Mesenchymal stem cell (in vitro differentiated cells and primary cell): ENCODE measurements around the gene MNX1.

ENCODE experiments used
- DNase-seq: peaks from one replicate; pipeline ENCODE4 v3.0.0-alpha.2; 2013
- H2AFZ ChIP-seq: one replicate; pipeline ENCODE4 v1.6.1; 2013; ENCODE audit warnings: low read depth, mild to moderate bottlenecking, control low read depth, inconsistent platforms, low read length, moderate library complexity
- H2AK5ac ChIP-seq: 2 replicates; pipeline ENCODE4 v1.6.1; 2013; ENCODE audit warnings: low read length, moderate library complexity, mild to moderate bottlenecking, inconsistent platforms; ENCODE audit not compliant: severe bottlenecking
- H2BK120ac ChIP-seq: one replicate; pipeline ENCODE4 v1.6.1; 2013; ENCODE audit warnings: low read depth, mild to moderate bottlenecking, inconsistent platforms, low read length, moderate library complexity
- H2BK12ac ChIP-seq, 2 experiments: one replicate each; pipeline ENCODE4 v1.6.1; 2013; ENCODE audit warnings: inconsistent platforms in 2 of 2, low read length in 2 of 2, mild to moderate bottlenecking in 2 of 2, moderate library complexity in 2 of 2, control low read depth in 1 of 2
- H2BK15ac ChIP-seq: one replicate; pipeline ENCODE4 v1.6.1; 2013; ENCODE audit warnings: mild to moderate bottlenecking, low read depth, inconsistent platforms; ENCODE audit not compliant: poor library complexity, severe bottlenecking
- H2BK5ac ChIP-seq: 2 replicates; pipeline ENCODE4 v1.6.1; 2013; ENCODE audit warnings: low read depth, mild to moderate bottlenecking, low read length, control low read depth, inconsistent platforms; ENCODE audit not compliant: poor library complexity, severe bottlenecking
- H3K14ac ChIP-seq, 2 experiments: one replicate each; pipeline ENCODE4 v1.6.1; 2013; ENCODE audit warnings: inconsistent platforms in 2 of 2, low read length in 2 of 2, control low read depth in 1 of 2, mild to moderate bottlenecking in 1 of 2, moderate library complexity in 1 of 2
- H3K18ac ChIP-seq, 2 experiments: one replicate each; pipeline ENCODE4 v1.6.1; 2013; ENCODE audit warnings: inconsistent platforms in 2 of 2, low read length in 2 of 2, control low read depth in 1 of 2, low read depth in 1 of 2, mild to moderate bottlenecking in 1 of 2
- H3K23ac ChIP-seq, 2 experiments: one replicate each; pipeline ENCODE4 v1.6.1; 2013; ENCODE audit warnings: inconsistent platforms in 2 of 2, low read length in 2 of 2, mild to moderate bottlenecking in 2 of 2, moderate library complexity in 2 of 2, control low read depth in 1 of 2
- H3K27ac ChIP-seq: 2 replicates; pipeline ENCODE4 v1.5.1; 2013; ENCODE audit warnings: mild to moderate bottlenecking, moderate library complexity, low read length, control low read depth, inconsistent platforms; ENCODE audit not compliant: poor library complexity, severe bottlenecking
- H3K27me3 ChIP-seq, 2 experiments: 2 replicates each; pipeline versions ENCODE4 v1.6.1 to v1.7.0; 2013; ENCODE audit warnings: low read length in 2 of 2, mild to moderate bottlenecking in 2 of 2, moderate library complexity in 2 of 2, control low read depth in 1 of 2, inconsistent platforms in 1 of 2; ENCODE audit not compliant: control insufficient read depth in 1 of 2, insufficient read depth in 1 of 2
- H3K36me3 ChIP-seq, 2 experiments: 2 replicates each; pipeline versions ENCODE4 v1.6.1 to v1.7.0; 2013; ENCODE audit warnings: low read length in 2 of 2, control low read depth in 1 of 2, inconsistent platforms in 1 of 2, low read depth in 1 of 2, mild to moderate bottlenecking in 1 of 2; ENCODE audit not compliant: insufficient read depth in 2 of 2, control insufficient read depth in 1 of 2
- H3K4ac ChIP-seq, 2 experiments: one replicate each; pipeline ENCODE4 v1.6.1; 2013; ENCODE audit warnings: inconsistent platforms in 2 of 2, low read length in 2 of 2, mild to moderate bottlenecking in 2 of 2, moderate library complexity in 2 of 2, control low read depth in 1 of 2, low read depth in 1 of 2
- H3K4me1 ChIP-seq: 2 replicates; pipeline ENCODE4 v1.6.1; 2013; ENCODE audit warnings: low read depth, low read length, control low read depth; ENCODE audit not compliant: control insufficient read depth, insufficient read depth
- H3K4me2 ChIP-seq: 2 replicates; pipeline ENCODE4 v1.6.1; 2013; ENCODE audit warnings: low read length, mild to moderate bottlenecking, inconsistent platforms; ENCODE audit not compliant: poor library complexity, severe bottlenecking
- H3K4me3 ChIP-seq, 2 experiments: 2 replicates each; pipeline versions ENCODE4 v1.5.1 to v1.7.0; 2013; ENCODE audit warnings: low read length in 2 of 2, mild to moderate bottlenecking in 2 of 2, control low read depth in 1 of 2, low read depth in 1 of 2; ENCODE audit not compliant: insufficient read depth in 1 of 2
- H3K79me1 ChIP-seq: replicated peaks from 2 replicates; pipeline ENCODE4 v1.6.1; 2013; ENCODE audit warnings: mild to moderate bottlenecking, control low read depth, low read length, inconsistent platforms; ENCODE audit not compliant: poor library complexity, severe bottlenecking
- H3K9ac ChIP-seq: 2 replicates; pipeline ENCODE4 v1.7.0; 2013; ENCODE audit warnings: mild to moderate bottlenecking, low read length, moderate library complexity
- H3K9me3 ChIP-seq: 2 replicates; pipeline ENCODE4 v1.7.0; 2013; ENCODE audit warnings: mild to moderate bottlenecking, low read length; ENCODE audit not compliant: control insufficient read depth
- H4K8ac ChIP-seq: one replicate; pipeline ENCODE4 v1.6.1; 2013; ENCODE audit warnings: inconsistent platforms, mild to moderate bottlenecking, low read length, moderate library complexity
- H4K91ac ChIP-seq: one replicate; pipeline ENCODE4 v1.6.1; 2013; ENCODE audit warnings: mild to moderate bottlenecking, low read length, inconsistent platforms
- WGBS: methylation state at CpG from one replicate; pipeline ENCODE4 v1.1.7; 2013; ENCODE audit warnings: mixed read lengths; 5-methylcytosine and 5-hydroxymethylcytosine counted together

The MNX1 gene

GRCh38 chr7:157024716-157025115 is 14.3 kb upstream of the MNX1 start:
- no peak overlapping the region for H2BK12ac ChIP-seq
- no peak overlapping the region for H3K18ac ChIP-seq
- H3K4me1 ChIP-seq: peaks cover 13% of the 10 kb centered on the region
- peaks cover 0 to 4% of the 10 kb centered on the region in 2 experiments for H3K36me3 ChIP-seq
- no peak for DNase-seq
- peaks cover 72 to 94% of the 10 kb centered on the region in 2 experiments for H3K27me3 ChIP-seq
- no peak overlapping the region for H4K91ac ChIP-seq
- no peak overlapping the region for H3K4me2 ChIP-seq
- no peaks in the 10 kb centered on the region for H3K9me3 ChIP-seq
- no peak overlapping the region for H4K8ac ChIP-seq
- 78% methylated on average over 3 of the region's 3 CpGs for WGBS
- no peak overlapping the region for H2BK15ac ChIP-seq
- H2AK5ac ChIP-seq: no peak overlapping the region
- no peaks in the 10 kb centered on the region for H3K79me1 ChIP-seq
- no peak overlapping the region for H3K4me3 ChIP-seq
- H3K4ac ChIP-seq: no peak overlapping the region
- no peak overlapping the region for H3K9ac ChIP-seq
- no peak overlapping the region for H2BK5ac ChIP-seq
- H2AFZ ChIP-seq: no peak overlapping the region
- no peak overlapping the region for H3K23ac ChIP-seq
- H3K14ac ChIP-seq: no peak overlapping the region
- H2BK120ac ChIP-seq: no peak overlapping the region
- no peak overlapping the region for H3K27ac ChIP-seq

- WGBS: 37% methylated on average over 2 of the region's 4 CpGs
- DNase-seq: no peak
- H3K4ac ChIP-seq: no peak overlapping the region
Observed at GRCh38 chr7:157023589-157023905, 13.1 kb upstream of the MNX1 start.

GRCh38 chr7:157022681-157023588 is 12.5 kb upstream of the MNX1 start:
- peaks cover 24% of the 10 kb centered on the region for H3K4me1 ChIP-seq
- peaks cover 0 to 4% of the 10 kb centered on the region in 2 experiments for H3K36me3 ChIP-seq
- H3K23ac ChIP-seq: no peak overlapping the region
- no peak overlapping the region for H3K18ac ChIP-seq
- no peak overlapping the region for H3K9ac ChIP-seq
- H3K9me3 ChIP-seq: no peaks in the 10 kb centered on the region
- no peak overlapping the region for H3K14ac ChIP-seq
- H3K4me2 ChIP-seq: no peak overlapping the region
- H2BK5ac ChIP-seq: no peak overlapping the region
- H3K27ac ChIP-seq: no peak overlapping the region
- no peak overlapping the region for H2BK12ac ChIP-seq
- no peak overlapping the region for H2BK120ac ChIP-seq
- 24% methylated on average over 19 of the region's 19 CpGs for WGBS
- no peak overlapping the region for H2AK5ac ChIP-seq
- H3K27me3 ChIP-seq: peaks cover 81 to 96% of the 10 kb centered on the region in 2 experiments
- H4K91ac ChIP-seq: no peak overlapping the region
- H2AFZ ChIP-seq: no peak overlapping the region
- H4K8ac ChIP-seq: no peak overlapping the region
- no peak for DNase-seq
- no peaks in the 10 kb centered on the region for H3K79me1 ChIP-seq
- no peak overlapping the region for H3K4me3 ChIP-seq
- no peak overlapping the region for H2BK15ac ChIP-seq
- no peak overlapping the region for H3K4ac ChIP-seq

More at GRCh38 chr7:157023589-157023905, 13.1 kb upstream of the MNX1 start:
- peaks cover 19% of the 10 kb centered on the region for H3K4me1 ChIP-seq
- H2BK15ac ChIP-seq: no peak overlapping the region
- no peak overlapping the region for H3K4me2 ChIP-seq
- H2BK5ac ChIP-seq: no peak overlapping the region
- no peak overlapping the region for H3K4me3 ChIP-seq
- no peak overlapping the region for H2BK120ac ChIP-seq
- no peak overlapping the region for H3K9ac ChIP-seq
- no peak overlapping the region for H4K8ac ChIP-seq
- no peak overlapping the region for H3K27ac ChIP-seq
- H3K18ac ChIP-seq: no peak overlapping the region
- H2AFZ ChIP-seq: no peak overlapping the region
- no peak overlapping the region for H3K23ac ChIP-seq
- H3K36me3 ChIP-seq: peaks cover 0 to 4% of the 10 kb centered on the region in 2 experiments
- no peak overlapping the region for H3K14ac ChIP-seq
- H4K91ac ChIP-seq: no peak overlapping the region
- H3K27me3 ChIP-seq: peaks cover 77 to 95% of the 10 kb centered on the region in 2 experiments
- H2BK12ac ChIP-seq: no peak overlapping the region
- H3K9me3 ChIP-seq: no peaks in the 10 kb centered on the region
- H2AK5ac ChIP-seq: no peak overlapping the region
- no peaks in the 10 kb centered on the region for H3K79me1 ChIP-seq

- no peak overlapping the region for H3K27ac ChIP-seq
- DNase-seq: no peak
Observed at GRCh38 chr7:157021871-157022680, 11.6 kb upstream of the MNX1 start.

More at GRCh38 chr7:157021871-157022680, 11.6 kb upstream of the MNX1 start:
- Histone ChIP-seq H2BK12ac (no peak overlapping the region), H2AFZ (no peak overlapping the region), H3K4ac (no peak overlapping the region), H3K18ac (no peak overlapping the region), H3K4me2 (no peak overlapping the region), H3K79me1 (no peaks in the 10 kb centered on the region), H3K27me3 (peaks cover 81 to 99% of the 10 kb centered on the region in 2 experiments), H3K9me3 (no peaks in the 10 kb centered on the region), H3K23ac (no peak overlapping the region), H2BK120ac (no peak overlapping the region), H3K4me3 (peak overlapping the region in 1 of 2 experiments; percentile 29), H3K14ac (no peak overlapping the region), H3K4me1 (peaks cover 26% of the 10 kb centered on the region), H4K91ac (no peak overlapping the region), H2BK5ac (no peak overlapping the region), H3K36me3 (peaks cover 0 to 4% of the 10 kb centered on the region in 2 experiments), H2AK5ac (no peak overlapping the region), H3K9ac (no peak overlapping the region), H2BK15ac (no peak overlapping the region), H4K8ac (no peak overlapping the region)
- 4% methylated on average over 27 of the region's 30 CpGs for WGBS
